Liver (tissue), 9 donors: ENCODE data around the gene SLC12A3. TPM values are rescaled to one million over a fixed set of nuclear protein-coding genes. Genes with fewer than 3 reads are reported as not detected.

Experiments
- DNase-seq: peaks from one replicate; pipeline ENCODE4 v3.0.0-alpha.2; 2017; ENCODE audit warnings: low spot score
- H3K27ac ChIP-seq, 2 donors: one replicate each; pipeline ENCODE4 v1.7.0; 2013; ENCODE audit warnings: inconsistent platforms in 2 of 2, low read length in 2 of 2, control low read depth in 1 of 2, low read depth in 1 of 2, mild to moderate bottlenecking in 1 of 2
- H3K27me3 ChIP-seq, 4 donors: one replicate each; pipeline versions ENCODE4 v1.6.1 to v1.7.0; 2013; ENCODE audit warnings: low read length in 3 of 4, inconsistent platforms in 1 of 4, mild to moderate bottlenecking in 1 of 4, moderate library complexity in 1 of 4; ENCODE audit not compliant: control insufficient read depth in 4 of 4, insufficient read depth in 4 of 4
- H3K36me3 ChIP-seq, 4 donors: one replicate each; pipeline versions ENCODE4 v1.6.1 to v1.7.0; 2013; ENCODE audit warnings: low read length in 3 of 4, mild to moderate bottlenecking in 3 of 4, low read depth in 1 of 4, moderate library complexity in 1 of 4; ENCODE audit not compliant: control insufficient read depth in 4 of 4, insufficient read depth in 3 of 4
- H3K4me1 ChIP-seq, 4 donors: one replicate each; pipeline versions ENCODE4 v1.6.1 to v1.7.0; 2013; ENCODE audit warnings: low read length in 3 of 4, mild to moderate bottlenecking in 3 of 4, moderate library complexity in 1 of 4; ENCODE audit not compliant: control insufficient read depth in 4 of 4, insufficient read depth in 4 of 4
- H3K4me3 ChIP-seq, 3 donors: one replicate each; pipeline versions ENCODE4 v1.6.1 to v1.7.0; 2013; ENCODE audit warnings: low read length in 3 of 3, control low read depth in 1 of 3, low read depth in 1 of 3, mild to moderate bottlenecking in 1 of 3
- H3K9ac ChIP-seq, 2 donors: one replicate each; pipeline ENCODE4 v1.7.0; 2013; ENCODE audit warnings: low read length in 2 of 2, mild to moderate bottlenecking in 2 of 2, moderate library complexity in 2 of 2, control low read depth in 1 of 2, low read depth in 1 of 2
- H3K9me3 ChIP-seq, 4 donors: one replicate each; pipeline versions ENCODE4 v1.6.1 to v1.7.0; 2013; ENCODE audit warnings: low read length in 3 of 4; ENCODE audit not compliant: control insufficient read depth in 4 of 4
- ATF3 ChIP-seq: IDR thresholded peaks from 2 replicates; pipeline ENCODE4 v1.6.1; 2016; ENCODE audit warnings: antibody characterized with exemption
- EGR1 ChIP-seq, 2 donors: IDR thresholded peaks; 2 replicates each; pipeline ENCODE4 v1.6.1; 2016 to 2018; ENCODE audit warnings: antibody characterized with exemption in 2 of 2, low read depth in 2 of 2
- FOXA1 ChIP-seq: IDR thresholded peaks from 2 replicates; pipeline ENCODE4 v1.6.1; 2016; ENCODE audit warnings: antibody characterized with exemption
- FOXA2 ChIP-seq: IDR thresholded peaks from 2 replicates; pipeline ENCODE4 v1.6.1; 2016; ENCODE audit warnings: antibody characterized with exemption
- HNF4A ChIP-seq, 2 donors: conservative IDR thresholded peaks; 2 replicates each; pipeline ENCODE4 v1.6.1; 2016; ENCODE audit warnings: antibody characterized with exemption in 2 of 2, mild to moderate bottlenecking in 2 of 2
- HNF4G ChIP-seq: IDR thresholded peaks from 2 replicates; pipeline ENCODE4 v1.6.1; 2016; ENCODE audit warnings: antibody characterized with exemption
- JUND ChIP-seq, 2 donors: IDR thresholded peaks; 2 replicates each; pipeline ENCODE4 v1.6.1; 2016; ENCODE audit warnings: antibody characterized with exemption in 2 of 2
- MAX ChIP-seq: IDR thresholded peaks from 2 replicates; pipeline ENCODE4 v1.6.1; 2016; ENCODE audit warnings: antibody characterized with exemption
- NR2F2 ChIP-seq: IDR thresholded peaks from 2 replicates; pipeline ENCODE4 v1.6.1; 2016; ENCODE audit warnings: antibody characterized with exemption
- RAD21 ChIP-seq, 2 donors: IDR thresholded peaks; 2 replicates each; pipeline ENCODE4 v1.6.1; 2016; ENCODE audit warnings: antibody characterized with exemption in 2 of 2, mild to moderate bottlenecking in 2 of 2
- RXRA ChIP-seq, 2 donors: IDR thresholded peaks; 2 replicates each; pipeline ENCODE4 v1.6.1; 2017 to 2018; ENCODE audit warnings: antibody characterized with exemption in 2 of 2, mild to moderate bottlenecking in 1 of 2
- SP1 ChIP-seq: IDR thresholded peaks from 2 replicates; pipeline ENCODE4 v1.6.1; 2018; ENCODE audit warnings: antibody characterized with exemption, mild to moderate bottlenecking
- TAF1 ChIP-seq: conservative IDR thresholded peaks from 2 replicates; pipeline ENCODE4 v1.6.1; 2016; ENCODE audit warnings: antibody characterized with exemption, mild to moderate bottlenecking
- YY1 ChIP-seq: IDR thresholded peaks from 2 replicates; pipeline ENCODE4 v1.6.1; 2016; ENCODE audit warnings: antibody characterized with exemption, mild to moderate bottlenecking
- ZBTB33 ChIP-seq: IDR thresholded peaks from 2 replicates; pipeline ENCODE4 v1.6.1; 2016; ENCODE audit warnings: antibody characterized with exemption
- WGBS: extraction: QIAGEN DNeasy Blood & Tissue Kit; methylation state at CpG from one replicate; pipeline ENCODE4 v1.1.7; 2013; 5-methylcytosine and 5-hydroxymethylcytosine counted together
- polyA plus RNA-seq, 2 donors: library from polyadenylated mRNA; stranded (reverse) in 1 of 2; unstranded in 1 of 2; fragments of 200-250 nt in 1 of 2; fragments of >200 nt in 1 of 2; fragmentation: Nextera tagmentation in 1 of 2; extraction: Ambion mirVana in 1 of 2; gene quantifications; one replicate each; pipeline versions ENCODE4 v1.2.1 to v1.2.3, GENCODE V29; 2013 to 2015
- total RNA-seq, 2 donors: library from RNA; depleted of rRNA; stranded (reverse); fragments of >200 nt; gene quantifications; one replicate each; pipeline ENCODE4 v1.2.3, GENCODE V29; 2014
- donor health status: healthy.
- donor health status: healthy.
- donor health status: healthy.
- donor health status: healthy.
- donor health status: healthy.

Gene SLC12A3
- under 1 TPM in 1 of 2 donors, not detected in 1; 0.09 TPM for total RNA-seq
- not detected for polyA plus RNA-seq

- Histone ChIP-seq H3K36me3 (no peaks in the 10 kb centered on the region), H3K4me1 (no peaks in the 10 kb centered on the region), H3K4me3 (no peak within 1 kb of the TSS), H3K27me3 (no peaks in the 10 kb centered on the region), H3K9ac (no peak within 1 kb of the TSS), H3K27ac (no peak within 1 kb of the TSS), H3K9me3 (no peaks in the 10 kb centered on the region)
- TF ChIP-seq MAX: no peak
- TF ChIP-seq RXRA (IDR thresholded peaks at IDR 0.05): no peak
- no peak for TF ChIP-seq SP1
- no peak for TF ChIP-seq ATF3
- no peak for TF ChIP-seq NR2F2
- TF ChIP-seq ZBTB33: no peak
- no peak for TF ChIP-seq JUND (IDR thresholded peaks at IDR 0.05)
- no peak for TF ChIP-seq HNF4G
- TF ChIP-seq FOXA1: no peak
- TF ChIP-seq EGR1 (IDR thresholded peaks at IDR 0.05; ENCODE audit: low read depth in 2 of 2): no peak
- TF ChIP-seq FOXA2: no peak
- WGBS: 91% methylated on average over 12 of the region's 12 CpGs
- no peak for DNase-seq
Measured at GRCh38 chr16:56864960-56865359, at the start of gene SLC12A3. TSS of gene SLC12A3 (plus strand) at chr16:56865207. CDS start at chr16:56865236, 29 bp downstream.

- Histone ChIP-seq H3K9me3 (no peaks in the 10 kb centered on the region), H3K36me3 (peaks cover 0 to 2% (median 0%) of the 10 kb centered on the region in 4 donors), H3K27me3 (no peaks in the 10 kb centered on the region), H3K4me3 (no peak overlapping the region), H3K27ac (no peak overlapping the region), H3K9ac (no peak overlapping the region), H3K4me1 (no peaks in the 10 kb centered on the region)
- DNase-seq: no peak
- TF ChIP-seq ATF3 (no peak), JUND (IDR thresholded peaks at IDR 0.05) (no peak), FOXA2 (no peak), YY1 (no peak), TAF1 (no peak), SP1 (no peak), RAD21 (IDR thresholded peaks at IDR 0.05) (no peak)
Measured at GRCh38 chr16:56815721-56816120, 49.3 kb upstream of the SLC12A3 start.

- Histone ChIP-seq H3K36me3 (peaks cover 0 to 2% (median 0%) of the 10 kb centered on the region in 4 donors), H3K4me3 (no peak overlapping the region), H3K9me3 (no peaks in the 10 kb centered on the region), H3K27me3 (no peaks in the 10 kb centered on the region), H3K4me1 (no peaks in the 10 kb centered on the region), H3K27ac (no peak overlapping the region), H3K9ac (no peak overlapping the region)
- DNase-seq: no peak
- TF ChIP-seq SP1 (no peak), FOXA2 (no peak), RXRA (IDR thresholded peaks at IDR 0.05) (no peak), MAX (no peak), EGR1 (IDR thresholded peaks at IDR 0.05; ENCODE audit: low read depth in 2 of 2) (no peak), HNF4A (conservative IDR thresholded peaks at IDR 0.05) (no peak), ZBTB33 (no peak)
Measured at GRCh38 chr16:56817056-56817455, 48.0 kb upstream of the SLC12A3 start.
